GM21390 (cell line): ENCODE data around the gene SMG1.
"Not testable (repeated sequence)": the region's sequence is repeated elsewhere in the genome, so short reads cannot be mapped to it uniquely, and the experiment has no call there.

Source experiments
- ATAC-seq: cut with Tn5 transposase; IDR thresholded peaks from one replicate; pipeline ENCODE4 v1.9.1; 2021; ENCODE audit not compliant: unreplicated experiment

Gene SMG1

GRCh38 chr16:18925986-18926865 lies at the start of gene SMG1:
Gene SMG1 (minus strand): TSS chr16:18926408. CDS start chr16:18926041, 367 bp downstream.
- ATAC-seq: peak; percentile 74

DNA sequence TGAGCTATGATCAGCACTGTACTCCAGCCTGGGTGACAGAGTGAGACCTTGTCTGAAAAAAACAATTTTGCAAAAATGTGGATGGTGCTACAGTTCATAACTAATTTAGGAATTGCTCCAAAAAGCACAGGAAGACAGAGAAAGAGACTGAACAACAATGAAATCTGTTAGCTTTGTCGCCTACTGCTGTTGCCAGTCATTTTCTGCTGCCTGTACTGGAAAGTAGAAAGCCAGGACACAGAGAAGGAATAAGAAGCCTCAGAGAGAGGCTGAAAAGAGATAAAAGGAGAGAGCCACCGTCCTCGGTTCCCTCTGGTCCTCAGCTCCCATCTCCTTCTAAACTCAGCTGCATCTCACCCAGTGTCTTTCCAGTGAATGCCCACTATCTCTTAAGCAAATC lies 48.9 kb upstream of the SMG1 start:
- no peak for ATAC-seq

DNA sequence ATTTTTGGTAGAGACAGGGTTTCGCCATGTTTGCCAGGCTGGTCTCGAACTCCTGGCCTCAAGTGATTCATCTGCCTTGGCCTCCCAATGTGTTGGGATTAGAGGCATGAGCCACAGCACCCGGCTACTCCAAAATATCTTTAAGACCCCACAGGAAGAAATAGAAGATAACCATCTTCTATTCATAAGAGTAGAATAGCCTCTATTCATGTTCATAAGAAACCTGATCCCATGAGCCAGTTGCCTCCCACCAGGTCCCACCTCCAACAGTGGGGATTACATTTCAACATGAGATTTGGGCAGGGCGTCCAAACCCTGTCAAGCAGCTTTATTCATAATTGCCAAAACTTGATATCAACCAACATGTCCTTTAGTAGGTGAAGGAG lies 43.6 kb upstream of the SMG1 start:
- no peak for ATAC-seq

DNA sequence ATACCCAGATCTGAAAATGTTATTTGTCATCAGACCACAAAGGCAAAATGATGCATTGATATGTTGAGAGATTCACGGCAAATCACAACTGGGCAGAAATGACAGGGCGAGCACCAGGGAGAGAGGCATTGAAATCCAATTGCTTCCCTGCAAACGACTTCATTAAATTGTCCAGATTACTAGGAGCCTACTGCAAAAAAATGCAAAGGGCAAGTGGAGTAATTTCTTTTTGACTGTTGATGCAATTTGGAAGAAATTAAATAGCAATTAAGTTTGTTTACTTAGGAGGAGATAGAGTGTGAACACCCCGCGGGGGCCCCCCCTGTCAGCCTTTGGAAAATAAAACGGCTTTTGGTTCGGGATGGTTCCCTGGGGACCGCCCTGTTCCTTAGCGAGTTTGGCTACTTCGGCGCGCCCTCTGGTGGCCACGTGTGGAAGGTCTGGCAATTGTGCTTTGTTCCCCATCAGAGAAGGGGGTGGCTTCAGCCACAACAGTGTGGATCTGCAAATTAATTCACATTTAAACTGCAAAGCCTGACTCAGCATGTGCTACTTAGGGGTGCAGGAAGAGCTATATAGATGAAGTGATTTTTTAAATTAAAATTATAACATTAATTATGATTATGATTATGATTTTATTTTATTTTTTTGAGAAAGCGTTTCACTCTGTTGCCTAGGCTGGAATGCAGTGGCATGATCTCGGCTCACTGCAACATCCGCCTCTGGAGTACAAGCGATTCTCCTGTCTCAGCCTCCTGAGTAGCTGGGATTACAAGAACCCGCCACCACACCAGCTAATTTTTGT lies 43.0 kb upstream of the SMG1 start:
- no peak for ATAC-seq

DNA sequence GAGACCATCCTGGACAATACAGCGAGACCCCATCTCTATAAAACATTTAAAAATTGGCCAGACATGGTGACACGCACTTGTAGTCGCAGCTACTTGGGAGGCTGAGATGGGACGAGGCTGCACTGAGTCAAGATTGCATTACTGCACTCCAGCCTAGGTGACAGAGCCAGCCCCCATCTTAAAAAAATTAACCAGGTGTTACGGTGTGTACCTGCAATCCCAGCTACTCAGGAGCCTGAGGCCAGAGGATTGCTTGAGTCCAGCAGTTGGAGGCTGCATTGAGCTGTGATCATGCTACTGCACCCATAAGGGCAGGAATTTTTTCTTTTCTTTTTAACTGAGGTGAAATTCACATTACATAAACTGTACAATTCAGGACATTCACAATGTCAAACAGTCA lies 40.6 kb upstream of the SMG1 start:
- no peak for ATAC-seq

GRCh38 chr16:18965555-18965954 lies 39.3 kb upstream of the SMG1 start:
- no peak for ATAC-seq

DNA sequence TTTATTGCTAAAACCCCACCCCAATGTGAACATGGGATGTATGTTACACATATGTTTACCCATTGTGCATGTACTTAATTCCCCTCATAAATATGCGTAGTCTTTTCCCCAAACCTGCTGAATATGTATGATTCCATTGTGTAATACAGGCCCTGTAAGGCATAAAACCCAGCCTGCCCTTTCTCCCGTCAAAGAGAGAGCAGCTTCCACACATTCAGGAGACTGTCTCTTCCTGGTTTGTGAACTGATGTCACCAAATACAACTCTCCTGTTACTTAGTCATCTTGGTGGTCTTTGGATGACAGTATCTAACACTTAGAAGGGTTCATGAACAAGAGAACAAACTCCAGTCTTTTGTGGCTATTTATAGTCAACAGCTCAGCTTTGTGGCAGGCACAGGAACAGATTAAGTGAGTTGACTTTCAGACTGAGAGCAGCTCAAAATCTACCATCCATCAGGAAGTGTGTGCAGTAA lies 32.9 kb upstream of the SMG1 start:
- ATAC-seq: no peak

DNA sequence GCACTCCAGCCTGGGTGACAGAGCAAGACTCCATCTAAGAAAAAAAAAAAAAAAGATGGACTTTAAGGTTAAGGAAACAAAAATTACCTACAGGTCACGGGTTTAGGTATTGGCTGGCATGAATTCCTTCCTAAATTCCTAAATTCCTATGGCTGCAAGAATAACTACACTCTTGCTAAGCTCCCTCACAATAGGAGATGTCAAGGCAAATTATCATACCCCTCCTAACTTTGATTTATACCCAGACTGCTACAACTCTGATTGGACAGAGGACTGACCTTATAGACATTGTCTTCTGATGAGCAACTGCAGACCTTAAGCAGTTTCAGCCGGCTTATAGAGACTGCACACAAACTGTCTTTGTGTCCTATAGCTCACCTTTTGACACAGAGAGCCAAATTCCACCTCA lies 32.4 kb upstream of the SMG1 start:
- ATAC-seq: no peak

DNA sequence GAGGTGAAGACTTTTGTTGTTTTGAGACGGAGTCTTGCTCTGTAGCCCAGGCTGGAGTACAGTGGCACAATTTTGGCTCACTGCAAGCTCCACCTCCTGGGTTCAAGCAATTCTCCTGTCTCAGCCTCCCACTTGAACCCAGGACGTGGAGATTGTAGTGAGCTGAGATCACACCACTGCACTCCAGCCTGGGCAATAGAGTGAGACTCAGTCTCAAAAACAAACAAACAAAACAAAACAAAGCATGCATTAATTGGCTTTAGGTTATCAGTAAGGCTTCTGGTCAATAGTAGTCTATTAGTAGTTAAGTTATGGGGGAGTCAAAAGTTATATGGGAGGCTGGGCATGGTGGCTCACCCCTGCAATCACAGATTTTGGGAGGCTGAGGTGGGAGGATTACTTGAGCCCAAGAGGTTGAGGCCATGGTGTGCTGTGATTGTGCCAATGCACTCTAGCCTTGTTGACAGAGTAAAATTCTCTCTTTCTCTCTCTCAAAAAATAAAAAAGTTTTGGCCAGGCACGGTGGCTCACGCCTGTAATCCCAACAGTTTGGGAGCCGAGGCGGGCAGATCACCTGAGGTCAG lies 30.5 kb upstream of the SMG1 start:
- not testable (repeated sequence) for ATAC-seq

- ATAC-seq: not testable (repeated sequence)
Observed at GRCh38 chr16:18955874-18956580, 29.8 kb upstream of the SMG1 start.

DNA sequence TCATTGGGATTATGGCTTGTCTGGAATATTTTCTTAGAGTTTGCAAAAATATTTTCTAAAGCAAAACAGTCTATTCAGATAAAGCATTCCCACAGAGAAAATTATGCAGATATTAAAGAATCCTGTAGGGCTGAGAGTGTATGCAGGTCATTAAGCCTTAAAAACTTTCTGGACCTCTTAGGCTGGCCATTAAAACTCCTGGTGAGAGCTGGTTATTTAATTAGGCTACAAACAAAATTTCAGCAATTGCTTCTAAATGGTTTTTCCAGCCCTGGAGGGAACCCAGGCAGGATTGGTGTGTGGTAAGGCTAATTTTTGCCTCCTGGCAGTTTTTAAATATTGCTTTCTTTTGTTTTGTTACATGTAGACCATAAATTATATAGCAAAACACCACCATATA lies 27.3 kb upstream of the SMG1 start:
- ATAC-seq: no peak

- no peak for ATAC-seq
Observed at GRCh38 chr16:18950469-18951185, 24.4 kb upstream of the SMG1 start.

DNA sequence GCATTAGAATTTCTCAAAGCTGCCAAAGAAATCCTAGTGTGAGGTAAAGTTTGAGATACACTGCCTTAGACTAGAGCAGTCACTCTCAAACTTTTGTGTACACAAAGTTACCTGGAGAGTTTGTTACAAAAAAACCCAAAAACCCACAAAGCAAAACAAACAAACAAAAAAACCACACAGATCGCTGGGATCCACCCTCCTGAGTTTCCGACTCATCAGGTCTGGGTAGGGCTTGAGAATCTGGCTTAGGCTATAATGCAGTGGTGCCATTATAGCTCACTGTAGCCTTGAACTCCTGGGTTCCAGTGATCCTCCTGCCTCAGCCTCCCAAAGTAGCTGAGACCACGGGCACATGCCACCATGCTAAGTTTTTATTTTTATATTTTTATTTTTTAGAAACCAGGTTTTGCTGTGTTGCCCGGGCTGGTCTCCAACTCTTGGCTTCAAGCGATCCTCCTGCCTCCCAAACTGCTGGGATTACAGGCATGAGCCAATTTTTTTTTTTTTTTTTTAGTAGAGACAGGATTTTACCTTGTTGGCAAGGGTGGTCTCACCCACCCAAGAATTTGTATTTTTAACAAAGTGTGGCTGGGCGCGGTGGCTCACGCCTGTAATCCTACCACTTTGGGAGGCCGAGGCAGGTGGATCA lies 22.3 kb upstream of the SMG1 start:
- ATAC-seq: no peak

DNA sequence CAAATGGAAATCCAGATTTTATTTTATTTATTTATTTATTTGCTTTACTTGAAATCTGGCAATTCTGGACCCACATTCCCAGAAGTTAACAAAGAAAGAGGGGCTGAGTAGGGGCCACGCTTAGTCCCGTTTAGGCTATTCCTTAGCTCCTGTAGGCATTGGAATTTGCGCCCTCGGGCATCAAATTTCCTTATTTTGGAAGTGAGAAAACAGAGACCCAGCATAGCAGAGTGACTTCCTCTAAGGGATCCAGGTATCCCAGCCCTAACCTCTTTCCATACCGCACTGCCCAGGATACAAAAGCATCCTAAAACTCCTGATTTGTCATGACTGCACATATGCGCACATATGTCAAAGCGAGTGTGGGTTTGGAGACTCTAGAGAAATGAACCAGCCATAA lies 19.0 kb upstream of the SMG1 start:
- ATAC-seq: no peak

GRCh38 chr16:18943414-18943813 lies 17.2 kb upstream of the SMG1 start:
- ATAC-seq: no peak

DNA sequence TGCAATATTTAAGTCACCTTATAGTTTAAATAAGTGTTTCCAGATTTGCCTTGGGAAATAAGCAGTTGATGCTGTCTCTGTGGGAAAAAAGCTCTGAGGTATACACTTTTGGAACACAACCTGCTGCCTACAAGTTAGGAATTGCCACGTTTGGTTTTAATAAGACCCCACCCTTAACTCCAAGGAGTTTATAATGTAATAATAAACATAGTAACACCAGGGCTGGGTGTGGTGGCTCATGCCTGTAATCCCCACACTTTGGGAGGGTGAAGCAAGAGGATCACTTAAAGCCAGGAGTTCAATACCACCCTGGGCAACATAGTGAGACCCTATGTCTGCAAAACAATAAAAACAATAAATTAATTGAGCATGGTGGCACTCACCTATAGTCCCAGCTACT lies 15.9 kb upstream of the SMG1 start:
- no peak for ATAC-seq

- ATAC-seq: no peak
Observed at GRCh38 chr16:18941471-18941870, 15.3 kb upstream of the SMG1 start.

GRCh38 chr16:18938986-18939385 lies 12.8 kb upstream of the SMG1 start:
- no peak for ATAC-seq

DNA sequence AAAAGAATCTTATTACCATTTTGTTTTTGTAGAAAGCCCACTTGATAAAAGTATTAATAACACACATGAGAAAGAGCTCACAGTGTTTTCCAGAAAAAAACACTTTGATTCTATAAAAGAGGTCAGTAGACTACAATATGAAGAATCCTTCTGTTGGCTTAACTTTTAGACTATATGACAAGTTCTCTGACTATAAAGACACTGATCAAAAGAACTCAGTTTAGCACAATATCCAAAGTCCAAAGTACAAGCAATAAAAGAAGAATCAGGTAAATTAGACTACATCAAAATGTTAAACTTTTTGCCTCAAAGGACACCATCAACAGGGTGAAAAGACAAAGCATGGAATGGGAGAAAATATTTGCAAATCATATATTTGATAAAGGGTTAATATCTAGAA lies 11.2 kb upstream of the SMG1 start:
- no peak for ATAC-seq
